Gastroesophageal sphincter (tissue), 3 donors: Measurements from ENCODE around the gene RNF146.

Source experiments
- POLR2A ChIP-seq, 2 donors: fragments of 450-650 bp; IDR thresholded peaks; one replicate each; pipeline ENCODE4 v1.6.1; 2017; ENCODE audit warnings: antibody characterized with exemption in 2 of 2, mild to moderate bottlenecking in 2 of 2, moderate library complexity in 1 of 2
- TF ChIP-seq, protein P1 (sequence below), 4 experiments: fragments of 200-600 bp in 2 of 4; fragments of 450-650 bp in 2 of 4; sonication (generic) in 1 of 4; IDR thresholded peaks; one replicate each; pipeline ENCODE4 v1.5.1; 2017 to 2019; ENCODE audit warnings: antibody characterized with exemption in 4 of 4, mild to moderate bottlenecking in 2 of 4, moderate library complexity in 2 of 4

DNA sequence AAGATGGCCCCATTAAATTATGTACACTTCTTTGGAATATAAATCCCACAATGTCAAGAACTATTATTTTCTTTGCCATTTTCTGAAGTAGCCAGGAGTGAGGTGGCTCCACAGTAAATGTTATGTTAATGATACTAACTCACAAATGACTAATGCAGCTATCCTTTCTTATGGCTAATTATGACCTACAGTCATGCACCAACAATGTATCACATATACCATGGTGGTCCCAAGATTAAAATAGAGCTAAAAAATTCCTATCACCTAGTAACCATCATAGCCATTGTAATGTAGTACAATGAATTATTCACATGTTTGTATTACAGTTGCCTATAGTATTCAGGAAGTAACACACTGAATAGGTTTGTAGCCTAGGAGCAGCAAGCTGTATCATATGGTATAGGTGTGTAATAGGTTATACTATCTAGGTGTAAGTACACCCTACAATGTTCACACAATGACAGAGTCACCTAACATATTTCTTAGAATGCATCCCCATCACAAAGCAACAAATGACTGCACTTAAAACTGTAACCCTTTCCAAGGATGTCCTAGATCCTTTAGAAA is 61.5 kb downstream of the RNF146 start:
- TF ChIP-seq, protein P1, sequence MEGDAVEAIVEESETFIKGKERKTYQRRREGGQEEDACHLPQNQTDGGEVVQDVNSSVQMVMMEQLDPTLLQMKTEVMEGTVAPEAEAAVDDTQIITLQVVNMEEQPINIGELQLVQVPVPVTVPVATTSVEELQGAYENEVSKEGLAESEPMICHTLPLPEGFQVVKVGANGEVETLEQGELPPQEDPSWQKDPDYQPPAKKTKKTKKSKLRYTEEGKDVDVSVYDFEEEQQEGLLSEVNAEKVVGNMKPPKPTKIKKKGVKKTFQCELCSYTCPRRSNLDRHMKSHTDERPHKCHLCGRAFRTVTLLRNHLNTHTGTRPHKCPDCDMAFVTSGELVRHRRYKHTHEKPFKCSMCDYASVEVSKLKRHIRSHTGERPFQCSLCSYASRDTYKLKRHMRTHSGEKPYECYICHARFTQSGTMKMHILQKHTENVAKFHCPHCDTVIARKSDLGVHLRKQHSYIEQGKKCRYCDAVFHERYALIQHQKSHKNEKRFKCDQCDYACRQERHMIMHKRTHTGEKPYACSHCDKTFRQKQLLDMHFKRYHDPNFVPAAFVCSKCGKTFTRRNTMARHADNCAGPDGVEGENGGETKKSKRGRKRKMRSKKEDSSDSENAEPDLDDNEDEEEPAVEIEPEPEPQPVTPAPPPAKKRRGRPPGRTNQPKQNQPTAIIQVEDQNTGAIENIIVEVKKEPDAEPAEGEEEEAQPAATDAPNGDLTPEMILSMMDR (IDR thresholded peaks at IDR 0.05): no peak
- TF ChIP-seq POLR2A (IDR thresholded peaks at IDR 0.05): no peak
